Amniotic stem cell (primary cell): Measurements from ENCODE around the gene LMCD1.

Source experiments
- DNase-seq: peaks from one replicate; lab custom pipeline; 2025; lab: John Stamatoyannopoulos, UW

LMCD1 gene

DNA sequence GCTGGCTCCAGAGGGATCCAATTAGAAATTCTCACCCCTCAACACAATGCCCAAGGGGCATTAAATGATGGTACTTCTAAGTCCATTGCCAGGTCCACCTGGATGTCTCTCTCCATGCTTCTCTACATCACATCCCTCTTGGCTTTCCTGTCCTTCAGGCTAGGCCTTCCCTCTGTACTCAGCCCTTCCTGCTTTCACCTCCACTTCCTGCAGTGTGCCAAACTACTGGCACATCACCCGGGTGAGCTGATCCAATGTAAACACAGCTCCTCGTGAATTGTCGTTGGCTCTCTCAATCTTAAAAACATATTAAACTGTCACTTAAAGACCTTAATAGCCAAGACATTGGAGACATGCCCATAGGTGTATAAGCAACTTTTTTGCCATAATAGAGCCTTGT, 4.0 kb downstream of the LMCD1 start:
- DNase-seq = no peak

DNA sequence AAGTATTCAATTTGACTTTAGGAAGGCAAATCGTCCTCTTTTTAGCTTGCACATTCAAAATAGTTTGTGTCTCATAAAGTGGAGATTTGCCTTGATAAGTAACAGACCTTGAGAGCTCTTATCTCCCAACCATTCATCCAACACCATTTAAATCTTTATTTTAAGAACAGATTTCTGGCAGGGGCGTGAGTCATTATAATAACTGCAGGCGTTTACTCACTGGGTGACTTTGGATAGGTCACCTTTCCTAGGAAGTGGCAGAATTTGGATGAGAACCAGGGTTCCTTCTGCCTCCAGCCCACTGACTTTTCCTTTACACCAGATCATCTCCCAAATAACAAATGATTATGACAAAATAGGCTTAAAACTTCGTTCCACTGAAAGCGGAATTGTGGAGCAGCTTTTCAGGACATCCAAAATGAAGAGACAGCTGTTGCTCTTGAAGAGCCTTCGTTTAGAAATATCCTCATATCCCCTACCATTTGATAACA, 5.0 kb downstream of the LMCD1 start:
- peak; percentile 51 for DNase-seq

DNA sequence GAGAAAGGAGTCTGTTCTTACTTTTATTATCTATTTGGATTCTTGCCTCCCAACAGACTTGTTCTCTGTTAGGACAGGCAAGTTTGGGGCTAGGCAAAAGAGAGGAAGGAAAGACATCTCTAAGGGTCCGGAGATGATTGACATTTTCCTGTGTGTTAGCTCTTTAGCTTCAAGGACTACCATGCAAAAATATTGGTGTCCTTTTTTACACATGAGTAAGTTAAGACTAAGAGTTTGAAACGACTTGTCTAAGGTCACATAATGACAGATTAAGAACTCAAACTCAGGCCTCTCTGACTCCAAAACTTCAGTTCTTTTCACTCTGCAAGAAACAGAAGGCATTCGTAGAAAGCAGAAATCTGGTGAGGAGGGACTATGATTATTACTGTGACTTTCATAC, 5.9 kb downstream of the LMCD1 start:
- DNase-seq = no peak

DNA sequence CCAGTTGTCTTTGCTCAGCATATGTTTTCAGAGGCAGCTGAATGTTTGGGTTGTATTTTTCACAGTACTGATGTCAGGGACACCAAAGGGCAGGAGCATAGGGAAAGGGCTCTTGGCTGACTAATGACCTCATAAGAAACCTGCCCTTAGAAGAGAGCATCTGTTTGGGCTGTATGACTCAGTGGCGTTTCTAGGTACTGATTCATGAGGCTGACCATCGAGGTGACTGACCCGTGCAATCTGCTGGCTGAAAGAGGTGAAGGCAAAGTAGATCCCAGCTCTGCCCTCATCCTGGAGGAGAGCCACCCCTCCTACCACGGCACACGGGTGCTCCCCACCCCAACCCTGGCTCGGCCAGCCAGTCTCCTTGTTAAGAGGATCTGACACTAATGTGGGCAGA, 8.3 kb downstream of the LMCD1 start:
- peak; percentile 70 for DNase-seq

DNA sequence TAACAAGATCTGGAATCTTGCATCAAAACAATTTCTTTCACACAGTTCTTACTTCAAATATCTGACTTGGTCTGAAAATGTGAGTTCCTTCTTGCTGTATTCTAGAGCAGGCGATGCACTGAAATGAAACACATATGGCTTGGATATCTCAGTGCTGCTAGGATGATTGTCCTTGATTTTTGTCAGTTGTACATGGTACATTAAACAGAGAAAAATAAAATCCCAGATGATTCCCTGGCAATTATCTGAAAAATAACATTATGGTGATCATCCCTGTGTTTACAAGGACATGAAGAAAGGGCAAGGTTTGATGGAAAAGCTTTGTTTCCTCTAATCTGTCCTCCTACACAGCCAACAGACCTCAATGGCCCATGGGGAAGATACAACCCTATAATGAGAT, 10.6 kb downstream of the LMCD1 start:
- DNase-seq = no peak

DNA sequence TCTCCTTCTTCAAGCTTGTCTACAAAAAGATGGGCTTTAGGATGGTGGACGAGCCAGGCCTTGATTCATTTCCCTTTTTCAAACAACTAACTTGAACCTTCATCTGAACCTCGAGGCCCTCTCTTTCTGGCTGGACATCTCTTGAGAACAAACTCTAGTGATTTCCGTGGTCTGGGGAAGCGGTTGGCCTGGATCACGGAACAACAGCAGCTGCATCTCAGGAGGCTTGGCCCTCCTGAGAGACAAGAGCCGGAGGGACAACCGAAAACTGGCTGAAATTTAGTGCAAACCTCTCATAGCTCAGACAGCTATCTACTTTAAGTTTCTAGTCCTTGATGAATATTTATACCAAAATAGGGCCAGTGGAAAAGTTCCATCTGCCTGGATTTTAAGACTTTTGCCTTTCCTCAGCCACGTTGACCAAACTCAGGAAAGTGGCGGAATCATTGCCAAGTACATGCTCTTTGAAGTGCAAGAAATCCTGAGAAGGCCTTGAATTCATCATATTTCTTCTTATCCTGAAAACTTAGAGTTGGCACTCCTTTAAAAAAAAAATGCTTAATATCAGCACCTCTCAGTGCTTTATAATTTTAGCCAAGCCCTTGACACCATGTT, 14.5 kb downstream of the LMCD1 start:
- DNase-seq = no peak

DNA sequence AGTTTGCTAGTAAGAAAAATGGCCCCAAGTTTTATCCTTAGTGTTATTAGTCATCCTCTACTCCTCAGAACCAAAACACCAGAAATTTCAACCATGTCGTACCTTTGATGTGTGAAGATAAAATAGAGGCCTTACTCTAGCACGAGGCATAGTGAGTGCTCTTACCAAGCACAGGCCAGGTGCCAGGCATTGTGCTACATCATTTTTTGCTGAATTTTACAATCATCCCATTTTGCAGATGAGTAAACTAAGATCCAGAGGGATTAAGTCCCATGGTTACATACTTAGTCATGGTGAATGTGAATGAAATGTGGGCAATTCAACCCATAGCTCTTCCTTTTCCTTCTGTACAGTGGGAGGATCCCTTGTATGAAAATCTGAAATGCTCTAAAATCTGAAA, 15.2 kb downstream of the LMCD1 start:
- DNase-seq = no peak

DNA sequence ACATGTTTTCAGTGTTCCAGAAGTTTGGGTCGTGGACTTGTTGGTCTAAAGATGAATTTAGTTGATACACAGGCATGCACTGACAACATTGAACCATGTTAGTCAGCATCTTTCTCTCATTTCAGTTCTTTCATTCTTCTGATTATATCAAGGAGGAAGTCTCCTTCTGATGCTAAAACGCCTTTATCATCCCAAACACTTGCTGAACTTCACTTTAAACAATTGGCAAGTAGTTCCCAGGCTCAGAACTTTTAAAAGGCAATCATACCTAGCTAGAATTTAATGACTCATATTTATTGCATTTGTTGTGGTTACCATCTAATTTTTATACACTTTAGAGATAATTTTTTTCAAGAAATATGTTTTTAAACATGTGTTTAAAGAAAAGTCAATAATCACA, 15.9 kb downstream of the LMCD1 start:
- no peak for DNase-seq

DNA sequence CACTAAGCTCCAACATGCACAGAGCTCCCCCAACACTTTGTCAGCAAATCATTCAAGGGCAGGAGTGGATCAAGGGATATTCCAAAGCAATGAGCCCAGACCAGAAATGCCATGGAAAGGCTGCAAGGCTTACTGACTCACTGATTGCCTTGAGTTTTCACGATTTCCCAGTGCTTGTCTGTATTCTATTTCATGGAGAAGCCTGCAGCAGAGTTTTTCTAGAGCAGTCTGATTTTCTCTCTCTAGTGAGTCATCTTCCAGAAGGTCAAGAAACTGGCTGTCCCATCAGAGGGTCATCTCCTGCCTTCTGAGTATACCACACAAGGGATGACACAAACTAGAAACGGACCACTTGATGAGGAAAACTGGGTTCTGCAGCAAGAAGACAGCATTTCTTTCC, 16.5 kb downstream of the LMCD1 start:
- no peak for DNase-seq

DNA sequence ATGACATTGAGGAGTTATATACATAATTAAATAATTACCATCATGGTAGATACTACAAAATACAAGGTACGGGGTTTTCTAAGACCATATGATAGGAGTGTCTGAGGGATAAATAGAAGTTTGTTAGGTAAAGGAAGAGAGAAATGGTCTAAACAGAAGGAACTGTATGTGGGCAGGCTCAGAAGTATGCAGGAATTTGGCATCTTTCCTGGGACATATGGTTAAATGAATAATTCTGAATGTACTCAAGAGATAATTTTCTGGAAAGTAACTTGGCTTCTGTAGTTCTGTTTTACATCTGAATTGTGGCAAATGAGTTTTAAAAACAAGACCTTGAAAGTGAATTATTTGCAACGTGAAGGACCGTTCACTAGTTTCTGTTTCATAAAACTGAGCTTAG, 17.5 kb downstream of the LMCD1 start:
- no peak for DNase-seq

DNA sequence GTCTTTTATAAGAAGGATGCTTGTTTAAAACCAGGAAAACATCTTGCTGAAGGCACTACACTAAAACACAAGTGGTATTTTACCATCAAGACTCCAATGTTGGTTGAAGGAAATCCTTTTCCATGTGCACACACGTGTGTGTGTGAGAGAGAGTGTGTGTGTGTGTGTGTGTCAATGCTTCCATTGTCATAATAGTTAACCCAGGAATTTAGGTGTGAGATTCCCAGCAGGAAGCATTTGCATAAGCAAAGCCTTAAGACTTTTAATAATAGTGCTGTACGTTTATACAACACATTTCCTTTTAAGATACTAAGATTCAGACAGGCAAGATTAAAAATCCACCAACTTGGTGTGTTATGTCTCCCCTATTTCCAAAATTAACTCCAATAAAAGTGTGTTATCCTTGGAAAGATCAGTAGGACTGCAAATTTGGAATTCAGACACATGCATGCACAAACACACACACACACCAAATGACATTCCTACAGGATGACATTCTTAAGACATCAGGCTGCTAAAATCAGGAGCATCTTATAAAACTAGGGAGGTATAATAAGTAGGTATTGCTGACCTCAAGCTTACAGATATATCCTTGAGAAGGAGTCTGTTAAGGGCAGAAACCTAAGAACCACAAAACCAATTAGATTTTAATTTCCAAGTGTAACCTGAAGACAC, 18.3 kb downstream of the LMCD1 start:
- DNase-seq = no peak

DNA sequence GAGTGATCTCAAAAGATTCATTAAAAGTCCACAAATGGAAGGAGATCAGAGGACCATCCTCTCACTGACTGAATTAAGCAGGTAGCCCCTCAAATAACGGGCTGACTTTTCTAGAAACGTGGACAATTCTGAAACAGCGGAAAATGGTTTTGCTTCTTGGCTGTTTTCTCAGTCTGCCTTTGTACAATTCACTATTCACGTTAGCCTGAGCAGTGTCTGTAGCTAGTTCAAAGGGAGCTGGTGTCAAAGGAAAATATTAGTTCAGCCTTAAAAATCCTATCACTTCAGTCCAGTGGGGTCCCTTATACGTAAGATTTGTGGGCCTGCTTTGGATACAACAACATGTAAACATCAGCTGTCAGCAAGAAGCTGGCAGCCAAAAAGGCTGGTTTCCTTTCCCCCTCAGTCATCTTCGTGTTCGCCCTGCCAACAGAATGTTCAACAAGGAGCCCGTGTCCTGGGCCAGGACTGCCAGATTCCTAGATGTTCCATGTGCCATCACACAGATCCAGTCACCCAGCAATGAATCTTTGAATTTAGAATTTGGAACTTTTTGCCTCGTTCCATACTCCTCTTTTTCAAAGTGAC, 19.3 kb downstream of the LMCD1 start:
- no peak for DNase-seq

DNA sequence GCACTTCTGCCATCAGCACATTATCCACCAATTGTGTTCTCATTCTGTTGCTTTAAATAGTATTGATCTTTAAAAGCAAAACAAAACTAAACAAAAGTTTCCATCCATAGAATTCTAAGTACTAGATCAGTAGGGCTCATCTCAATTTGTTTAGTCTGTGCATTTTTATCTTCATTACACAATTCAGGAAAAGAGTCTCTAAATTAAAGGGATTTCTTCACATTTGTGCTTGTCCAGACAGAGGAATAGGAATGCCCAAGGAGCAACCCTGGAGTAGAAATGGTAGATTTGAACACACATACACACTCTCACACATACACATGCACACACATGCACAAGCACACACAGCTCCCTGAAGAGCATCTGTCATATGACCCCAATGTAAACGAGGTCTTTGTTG, 21.4 kb downstream of the LMCD1 start:
- DNase-seq = no peak

DNA sequence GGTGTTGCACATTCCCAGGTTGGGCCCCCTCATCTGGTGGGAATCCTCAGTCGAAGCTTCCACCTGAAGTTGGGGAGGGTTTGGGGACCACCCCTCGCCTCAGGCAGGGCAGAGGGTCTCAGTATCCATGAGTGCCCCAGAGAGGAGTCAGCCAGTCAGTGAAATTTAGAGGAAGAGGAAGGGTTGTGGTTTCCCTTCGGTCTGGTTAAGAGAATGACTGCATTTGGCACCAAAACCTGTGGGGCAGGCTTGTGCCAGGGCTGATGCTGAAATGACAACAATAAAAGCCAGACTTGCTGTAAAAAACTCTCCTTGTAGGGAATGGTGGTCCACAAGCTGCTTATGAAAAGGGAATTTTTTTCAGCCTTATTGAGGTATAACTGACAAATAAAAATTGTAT, 22.6 kb downstream of the LMCD1 start:
- DNase-seq = no peak

DNA sequence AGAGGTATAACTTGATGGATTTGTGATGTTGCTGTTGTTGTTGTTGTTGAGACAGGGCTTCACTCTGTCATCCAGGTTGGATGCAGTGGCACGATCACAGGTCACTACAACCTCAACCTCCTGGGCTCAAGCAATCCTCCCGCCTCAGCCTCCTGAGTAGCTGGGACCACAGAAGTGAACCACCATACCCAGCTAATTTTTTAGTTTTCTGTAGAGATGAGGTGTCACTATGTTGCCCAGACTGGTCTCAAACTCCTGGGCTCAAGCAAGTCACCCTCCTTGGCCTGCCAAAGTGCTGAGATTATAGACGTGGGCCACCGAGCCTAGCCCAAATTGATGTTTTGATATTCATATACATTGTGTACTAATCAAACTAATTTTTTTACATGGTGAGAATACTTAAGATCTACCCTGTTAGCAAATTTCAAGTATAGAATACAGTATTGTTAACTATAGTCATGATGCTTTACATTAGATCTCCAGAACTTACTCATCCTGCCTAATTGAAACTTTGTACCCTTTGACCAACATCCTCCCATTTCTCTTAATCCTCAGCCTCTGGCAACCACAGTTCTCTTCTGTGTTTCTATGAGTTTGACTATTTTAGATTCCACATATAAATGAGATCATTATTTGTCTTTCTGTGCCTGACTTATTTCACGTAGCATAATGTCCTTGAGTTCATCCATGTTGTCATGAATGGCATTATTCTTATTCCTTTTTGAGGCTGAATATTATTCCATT, 23.2 kb downstream of the LMCD1 start:
- DNase-seq = no peak

DNA sequence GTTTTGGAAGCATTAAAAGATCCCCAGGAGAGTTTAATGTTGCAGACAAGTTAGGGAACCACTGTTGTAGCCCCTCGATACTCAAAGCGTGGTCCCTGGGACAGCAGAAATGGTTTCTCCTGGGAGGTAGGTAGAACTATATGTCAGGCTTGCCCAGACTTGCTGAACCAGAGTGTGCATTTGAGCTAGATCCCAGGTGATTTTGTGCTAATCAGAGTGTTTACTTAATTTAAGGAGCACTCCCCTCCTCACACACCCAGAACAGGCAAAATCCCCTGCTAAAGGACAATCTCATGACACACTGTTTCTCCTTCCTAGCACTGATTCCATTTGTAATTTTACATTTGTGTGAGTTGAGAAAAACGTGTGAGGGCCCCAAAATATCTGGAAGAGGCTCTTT, 24.3 kb downstream of the LMCD1 start:
- no peak for DNase-seq

DNA sequence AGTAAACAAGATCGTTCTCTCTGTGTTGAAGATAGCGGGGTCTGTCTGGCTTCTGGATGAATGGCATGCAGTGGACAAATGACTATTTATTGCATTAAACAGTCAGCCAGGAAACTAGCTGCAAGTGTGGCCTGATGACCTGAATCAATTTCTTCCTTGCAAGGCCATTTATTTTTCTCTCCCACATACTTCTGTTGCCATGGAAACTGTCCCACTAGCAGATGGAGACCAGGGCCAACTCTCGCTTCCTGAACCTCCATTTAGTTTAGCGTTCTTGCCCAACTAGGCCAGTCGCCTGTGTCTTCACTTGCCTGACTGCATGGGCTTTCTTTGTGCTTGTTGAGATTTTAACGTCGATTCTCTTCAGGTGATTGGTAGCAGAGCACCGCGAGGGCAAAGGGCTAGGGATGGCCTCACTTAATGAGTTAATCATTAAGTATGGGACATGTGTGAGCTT, 27.6 kb downstream of the LMCD1 start:
- no peak for DNase-seq

DNA sequence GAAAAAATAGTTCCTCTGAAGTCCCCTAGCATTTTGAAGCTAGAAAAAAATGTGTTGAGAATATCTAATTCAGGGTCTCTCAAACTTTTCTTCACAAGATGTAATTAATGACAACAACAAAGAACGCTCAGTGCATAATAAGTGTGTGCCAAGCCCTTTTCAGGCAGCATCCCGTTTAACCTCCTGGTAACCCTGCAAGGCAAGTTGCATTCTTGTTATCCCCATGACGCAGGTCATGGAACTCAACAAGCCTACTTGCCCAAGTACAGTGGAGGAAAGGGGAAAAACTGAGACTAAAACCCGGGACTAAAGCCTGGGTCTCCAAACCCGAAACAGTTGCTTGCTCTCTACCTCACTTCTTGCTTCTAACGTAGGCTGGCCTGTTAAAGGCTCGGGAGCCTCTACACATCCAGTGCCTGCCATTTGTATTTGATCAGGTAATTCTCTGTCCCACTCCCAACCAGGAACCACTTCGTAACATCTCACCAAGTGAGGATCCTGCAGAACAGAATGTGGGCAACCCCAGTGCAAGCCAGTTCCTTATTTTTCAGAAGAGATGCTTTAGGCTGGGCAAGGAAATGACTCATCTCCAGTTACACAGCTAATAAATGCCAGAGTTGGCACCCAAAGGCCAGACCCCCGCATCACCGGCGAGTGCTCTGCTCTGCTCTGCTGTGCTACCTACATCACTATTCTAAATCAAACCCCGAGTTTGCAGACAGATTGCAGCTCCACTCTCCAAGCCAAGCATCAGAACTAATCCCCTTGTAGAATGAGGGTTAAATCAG, 28.3 kb downstream of the LMCD1 start:
- DNase-seq = no peak

DNA sequence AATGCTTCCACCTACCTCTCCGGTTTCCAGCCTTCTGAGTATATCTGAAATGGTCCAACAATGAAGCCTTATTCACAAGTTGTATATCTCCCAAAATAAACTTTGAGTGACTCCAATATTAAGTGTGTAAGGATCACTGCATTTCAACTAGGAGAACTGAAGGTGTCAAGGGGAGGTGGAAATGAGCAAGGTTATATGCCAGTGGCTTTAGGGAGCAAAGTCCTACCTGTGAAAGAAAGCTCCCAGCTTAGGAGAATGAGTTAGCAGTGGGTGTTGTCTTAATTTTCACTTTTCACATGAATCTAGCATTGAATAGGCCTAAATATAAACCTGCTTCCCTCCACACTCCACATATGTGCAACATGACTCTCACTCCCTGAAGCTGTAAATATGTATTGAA, 29.0 kb downstream of the LMCD1 start:
- DNase-seq = no peak

DNA sequence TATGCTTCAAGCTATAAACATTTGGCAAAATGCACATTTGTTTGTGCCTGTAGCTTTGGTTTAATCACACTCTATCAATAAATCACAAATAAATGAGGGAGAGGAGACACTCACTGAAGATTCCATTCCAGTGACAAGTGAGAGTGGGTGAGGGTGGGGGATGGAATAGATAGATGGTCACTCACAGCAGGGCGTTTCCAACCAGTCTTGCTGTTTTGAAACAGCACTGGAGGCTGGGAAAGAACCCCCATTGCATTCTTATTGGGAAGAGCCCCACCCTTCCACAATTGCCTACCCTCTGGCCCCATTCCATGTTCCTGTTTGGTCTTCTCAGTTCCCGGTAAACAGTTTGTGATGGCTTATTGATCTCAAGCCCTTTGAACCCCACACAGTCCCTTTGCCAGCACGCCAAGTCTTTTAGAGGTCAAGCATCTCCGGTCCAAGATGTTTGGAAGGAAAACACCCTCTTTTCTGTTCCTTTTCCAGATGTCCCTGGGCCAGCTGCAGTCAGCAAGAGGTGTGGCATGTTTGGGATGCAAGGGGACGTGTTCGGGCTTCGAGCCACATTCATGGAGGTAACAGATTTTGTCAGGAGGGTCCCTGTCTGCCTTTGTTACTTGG, 30.7 kb downstream of the LMCD1 start:
- no peak for DNase-seq
